Measurements from ENCODE around the gene BACH2.

DNA sequence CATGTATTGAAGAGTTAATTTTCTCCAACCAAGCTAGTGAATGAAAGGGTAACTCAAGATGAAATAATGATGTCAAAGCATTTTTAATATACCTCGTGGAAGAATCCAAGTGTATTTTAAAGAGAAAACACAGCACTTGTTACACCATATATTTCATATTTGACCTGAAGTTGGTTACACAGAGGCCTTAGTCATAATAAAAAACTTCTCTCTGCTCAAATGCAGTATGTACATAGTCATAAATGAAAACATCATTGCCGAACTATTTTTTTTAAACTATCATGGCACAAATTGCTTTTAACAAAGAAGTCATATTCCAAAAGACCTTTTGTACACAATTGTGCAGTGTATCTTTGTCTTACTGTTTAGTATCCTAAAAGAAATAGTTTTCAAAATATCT is 43.0 kb downstream of the BACH2 start:
- TF ChIP-seq POLR2AphosphoS5 (IDR thresholded peaks at IDR 0.05): no peak
- TF ChIP-seq, protein P1, sequence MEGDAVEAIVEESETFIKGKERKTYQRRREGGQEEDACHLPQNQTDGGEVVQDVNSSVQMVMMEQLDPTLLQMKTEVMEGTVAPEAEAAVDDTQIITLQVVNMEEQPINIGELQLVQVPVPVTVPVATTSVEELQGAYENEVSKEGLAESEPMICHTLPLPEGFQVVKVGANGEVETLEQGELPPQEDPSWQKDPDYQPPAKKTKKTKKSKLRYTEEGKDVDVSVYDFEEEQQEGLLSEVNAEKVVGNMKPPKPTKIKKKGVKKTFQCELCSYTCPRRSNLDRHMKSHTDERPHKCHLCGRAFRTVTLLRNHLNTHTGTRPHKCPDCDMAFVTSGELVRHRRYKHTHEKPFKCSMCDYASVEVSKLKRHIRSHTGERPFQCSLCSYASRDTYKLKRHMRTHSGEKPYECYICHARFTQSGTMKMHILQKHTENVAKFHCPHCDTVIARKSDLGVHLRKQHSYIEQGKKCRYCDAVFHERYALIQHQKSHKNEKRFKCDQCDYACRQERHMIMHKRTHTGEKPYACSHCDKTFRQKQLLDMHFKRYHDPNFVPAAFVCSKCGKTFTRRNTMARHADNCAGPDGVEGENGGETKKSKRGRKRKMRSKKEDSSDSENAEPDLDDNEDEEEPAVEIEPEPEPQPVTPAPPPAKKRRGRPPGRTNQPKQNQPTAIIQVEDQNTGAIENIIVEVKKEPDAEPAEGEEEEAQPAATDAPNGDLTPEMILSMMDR (IDR thresholded peaks at IDR 0.05): no peak

Data from stomach (tissue), 4 donors.